Kidney (tissue), 14 donors: ENCODE measurements around the gene NR4A1. TPM values are rescaled to one million over a fixed set of nuclear protein-coding genes. Genes with fewer than 3 reads are reported as not detected.

Source experiments
- DNase-seq, 5 donors: peaks; one replicate each; pipeline ENCODE4 v3.0.0-alpha.2; 2013 to 2020
- FAIRE-seq: peaks from 2 replicates; lab custom pipeline; 2012; peaks lifted over from hg19 to GRCh38; lab: Jason Lieb, UNC
- H3K27ac ChIP-seq, 2 donors: one replicate each; pipeline ENCODE4 v1.7.0; 2013; ENCODE audit warnings: low read depth in 2 of 2, low read length in 2 of 2, inconsistent platforms in 1 of 2
- H3K27me3 ChIP-seq: one replicate; pipeline ENCODE4 v1.7.1; 2013; ENCODE audit warnings: low read length, inconsistent platforms; ENCODE audit not compliant: control insufficient read depth, insufficient read depth
- H3K36me3 ChIP-seq, 3 donors: one replicate each; pipeline versions ENCODE4 v1.7.0 to v1.7.1; 2013; ENCODE audit warnings: low read length in 3 of 3, control low read depth in 1 of 3, inconsistent platforms in 1 of 3; ENCODE audit not compliant: insufficient read depth in 3 of 3, control insufficient read depth in 2 of 3
- H3K4me1 ChIP-seq, 3 donors: one replicate each; pipeline versions ENCODE4 v1.7.0 to v1.7.1; 2013; ENCODE audit warnings: low read length in 3 of 3, inconsistent platforms in 1 of 3, low read depth in 1 of 3; ENCODE audit not compliant: control insufficient read depth in 2 of 3, insufficient read depth in 2 of 3
- H3K4me3 ChIP-seq, 3 donors: one replicate each; pipeline versions ENCODE4 v1.7.0 to v1.8.1; 2013; ENCODE audit warnings: low read length in 3 of 3, control low read depth in 1 of 3, inconsistent platforms in 1 of 3
- H3K9ac ChIP-seq, 3 donors: one replicate each; pipeline versions ENCODE4 v1.7.0 to v1.7.1; 2013; ENCODE audit warnings: low read length in 3 of 3, control low read depth in 1 of 3, inconsistent platforms in 1 of 3
- H3K9me3 ChIP-seq, 3 donors: one replicate each; pipeline versions ENCODE4 v1.7.0 to v1.7.1; 2013; ENCODE audit warnings: low read length in 3 of 3, control low read depth in 1 of 3, inconsistent platforms in 1 of 3; ENCODE audit not compliant: control insufficient read depth in 2 of 3, insufficient read depth in 1 of 3
- CTCF ChIP-seq: IDR thresholded peaks from 3 replicates; pipeline ENCODE4 v1.5.1; 2012; ENCODE audit warnings: mild to moderate bottlenecking, moderate library complexity, borderline replicate concordance; ENCODE audit not compliant: insufficient read depth; ENCODE audit errors: extremely low read depth
- intact Hi-C: fragments of 100-400 bp; cut with DNase I; formaldehyde crosslinking; loops from one replicate; pipeline ENCODE4 v1.11.1; 2022
- polyA plus RNA-seq: library from polyadenylated mRNA; stranded (reverse); fragments of 350-450 nt; fragmentation: Illumina TruSeq; extraction: RNeasy Lipid Tissue Mini Kit (QIAGEN cat#74804); gene quantifications from one replicate; pipeline ENCODE4 v1.2.3, GENCODE V29; 2014; ENCODE audit warnings: low read depth, low replicate concordance; ENCODE audit not compliant: insufficient read depth
- total RNA-seq: library from RNA; stranded (reverse); fragmentation: NEBNext Ultra II Directional; extraction: Animal tissue kit (Norgen Biotek cat#: 25700); gene quantifications from one replicate; pipeline ENCODE4 v1.2.1, GENCODE V29; 2021
- donor health status: control.
- donor health status: control.
- donor health status: control.
- donor health status: control.
- donor health status: control.
- donor health status: DM: yes; HTN: yes; CAD: no.
- donor health status: Normal renal cell carcinoma (clear cell type).

Gene NR4A1
- total and polyA plus RNA-seq, 2 donors from 2014 or later = 37.2 to 54.1 TPM

- DNase-seq (peak in 4 of 5 donors; percentile 56 to 73 (median 70)), FAIRE-seq (no peak)
- Histone ChIP-seq H3K27ac (no peak overlapping the region), H3K27me3 (no peaks in the 10 kb centered on the region), H3K9ac (no peak overlapping the region), H3K9me3 (no peaks in the 10 kb centered on the region), H3K4me1 (peaks cover 0 to 13% (median 0%) of the 10 kb centered on the region in 3 donors), H3K4me3 (no peak overlapping the region), H3K36me3 (peaks cover 0 to 8% (median 3%) of the 10 kb centered on the region in 3 donors)
- TF ChIP-seq CTCF = peak; percentile 68
- intact Hi-C loops = no loop called here
These were observed 47.1 kb upstream of the NR4A1 start for GRCh38 chr12:52004042-52004648.

- Histone ChIP-seq H3K27ac (no peak overlapping the region), H3K4me3 (no peak overlapping the region), H3K36me3 (peaks cover 0 to 2% (median 0%) of the 10 kb centered on the region in 3 donors), H3K27me3 (no peaks in the 10 kb centered on the region), H3K9me3 (no peaks in the 10 kb centered on the region), H3K9ac (no peak overlapping the region), H3K4me1 (peaks cover 0 to 14% (median under 1%) of the 10 kb centered on the region in 3 donors)
- no peak for TF ChIP-seq CTCF
- DNase-seq = peak in 2 of 5 donors; percentile 46 to 58
- intact Hi-C loops = no loop called here
- FAIRE-seq = no peak
These were observed 45.9 kb upstream of the NR4A1 start for GRCh38 chr12:52005218-52005902.

- peaks cover 0 to 2% (median 0%) of the 10 kb centered on the region in 3 donors for H3K36me3 ChIP-seq
- H3K27ac ChIP-seq = no peak overlapping the region
- H3K9me3 ChIP-seq = no peaks in the 10 kb centered on the region
- peak overlapping the region in 1 of 3 donors; percentile 35 for H3K4me3 ChIP-seq
- no peaks in the 10 kb centered on the region for H3K27me3 ChIP-seq
- H3K9ac ChIP-seq = peak overlapping the region in 1 of 3 donors; percentile 44
- TF ChIP-seq CTCF = no peak
- DNase-seq (peak; percentile 63 to 86 (median 76)), FAIRE-seq (no peak)
- intact Hi-C loops = no loop called here
- peaks cover 3 to 20% (median 6%) of the 10 kb centered on the region in 3 donors for H3K4me1 ChIP-seq
These were observed 45.1 kb upstream of the NR4A1 start for GRCh38 chr12:52005903-52006703.
